HG02938 (cell line): Measurements from ENCODE around the gene SUPT3H.

Experiments
- ATAC-seq: cut with Tn5 transposase; IDR thresholded peaks from one replicate; pipeline ENCODE4 v1.9.1; 2021; ENCODE audit warnings: mild to moderate bottlenecking, moderate library complexity; ENCODE audit not compliant: unreplicated experiment

Gene SUPT3H

GRCh38 chr6:45129051-45129450 lies 248.7 kb downstream of the SUPT3H start:
- ATAC-seq = no peak

GRCh38 chr6:45127185-45127584 lies 250.5 kb downstream of the SUPT3H start:
- ATAC-seq = no peak

- ATAC-seq = no peak
These were observed 251.7 kb downstream of the SUPT3H start for GRCh38 chr6:45126033-45126432.

GRCh38 chr6:45123023-45123422 lies 254.7 kb downstream of the SUPT3H start:
- ATAC-seq = no peak

- no peak for ATAC-seq
These were observed 259.0 kb downstream of the SUPT3H start for GRCh38 chr6:45118754-45119153.

- no peak for ATAC-seq
These were observed 260.9 kb downstream of the SUPT3H start for GRCh38 chr6:45116714-45117410.

- no peak for ATAC-seq
These were observed 262.0 kb downstream of the SUPT3H start for GRCh38 chr6:45115696-45116095.

GRCh38 chr6:45112711-45113110 lies 265.0 kb downstream of the SUPT3H start:
- no peak for ATAC-seq

GRCh38 chr6:45109551-45109950 lies 268.2 kb downstream of the SUPT3H start:
- ATAC-seq = no peak

- ATAC-seq = no peak
These were observed 272.4 kb downstream of the SUPT3H start for GRCh38 chr6:45105170-45105820.

GRCh38 chr6:45104429-45104828 lies 273.3 kb downstream of the SUPT3H start:
- ATAC-seq = no peak

- no peak for ATAC-seq
These were observed 279.5 kb downstream of the SUPT3H start for GRCh38 chr6:45098256-45098655.

- ATAC-seq = no peak
These were observed 282.9 kb downstream of the SUPT3H start for GRCh38 chr6:45094831-45095230.

GRCh38 chr6:45092135-45092534 lies 285.6 kb downstream of the SUPT3H start:
- ATAC-seq = no peak

- no peak for ATAC-seq
These were observed 291.2 kb downstream of the SUPT3H start for GRCh38 chr6:45086360-45087084.

- ATAC-seq = no peak
These were observed 293.5 kb downstream of the SUPT3H start for GRCh38 chr6:45084257-45084656.

GRCh38 chr6:45082091-45082490 lies 295.6 kb downstream of the SUPT3H start:
- ATAC-seq = no peak

GRCh38 chr6:45081634-45082033 lies 296.1 kb downstream of the SUPT3H start:
- ATAC-seq = no peak

GRCh38 chr6:45078432-45078831 lies 299.3 kb downstream of the SUPT3H start:
- no peak for ATAC-seq

GRCh38 chr6:45076217-45076930 lies 301.4 kb downstream of the SUPT3H start:
- ATAC-seq = no peak

GRCh38 chr6:45075246-45075645 lies 302.5 kb downstream of the SUPT3H start:
- ATAC-seq = no peak
